Ishikawa (cell line): ENCODE measurements around the gene HELT.

ENCODE experiments used
- CEBPB ChIP-seq: IDR thresholded peaks from 2 replicates; pipeline ENCODE4 v1.6.1; 2012
- CREB1 ChIP-seq: IDR thresholded peaks from 2 replicates; pipeline ENCODE4 v1.6.1; 2012; ENCODE audit warnings: low read depth
- EGR1 ChIP-seq: IDR thresholded peaks from 2 replicates; pipeline ENCODE4 v1.6.1; 2012
- EP300 ChIP-seq: IDR thresholded peaks from 2 replicates; pipeline ENCODE4 v1.6.1; 2012; ENCODE audit warnings: borderline replicate concordance
- FOXM1 ChIP-seq: IDR thresholded peaks from 2 replicates; pipeline ENCODE4 v1.6.1; 2012; ENCODE audit warnings: low read depth, borderline replicate concordance
- MAX ChIP-seq: IDR thresholded peaks from 2 replicates; pipeline ENCODE4 v1.6.1; 2012
- NFIC ChIP-seq: IDR thresholded peaks from 2 replicates; pipeline ENCODE4 v1.6.1; 2012
- RAD21 ChIP-seq: IDR thresholded peaks from 2 replicates; pipeline ENCODE4 v1.6.1; 2012; ENCODE audit warnings: low read depth
- REST ChIP-seq: IDR thresholded peaks from 2 replicates; pipeline ENCODE4 v1.6.1; 2012; ENCODE audit warnings: low read depth, mild to moderate bottlenecking
- TAF1 ChIP-seq: IDR thresholded peaks from 2 replicates; pipeline ENCODE4 v1.6.1; 2012; ENCODE audit warnings: low read depth, mild to moderate bottlenecking
- TCF12 ChIP-seq: IDR thresholded peaks from 2 replicates; pipeline ENCODE4 v1.6.1; 2012; ENCODE audit warnings: low read depth
- TEAD4 ChIP-seq: IDR thresholded peaks from 2 replicates; pipeline ENCODE4 v1.6.1; 2012
- USF1 ChIP-seq: IDR thresholded peaks from 2 replicates; pipeline ENCODE4 v1.6.1; 2012
- YY1 ChIP-seq: IDR thresholded peaks from 2 replicates; pipeline ENCODE4 v1.6.1; 2012; ENCODE audit warnings: low read depth
- ZBTB7A ChIP-seq: IDR thresholded peaks from 2 replicates; pipeline ENCODE4 v1.6.1; 2012; ENCODE audit warnings: low read depth

Gene HELT

GRCh38 chr4:184993247-184993646 is 25.0 kb upstream of the HELT start:
- TF ChIP-seq NFIC (peak; percentile 20; the same call in 1 of the 2 replicates), RAD21 (no peak)

GRCh38 chr4:184994010-184994622 is 24.2 kb upstream of the HELT start:
- TF ChIP-seq CEBPB (no peak), NFIC (no peak), TEAD4 (no peak), EP300 (no peak), TCF12 (no peak), MAX (no peak), FOXM1 (no peak), REST (no peak), CREB1 (no peak), TAF1 (no peak), ZBTB7A (no peak), YY1 (no peak), EGR1 (no peak), USF1 (no peak), RAD21 (no peak)

GRCh38 chr4:184994623-184995010 is 23.7 kb upstream of the HELT start:
- TF ChIP-seq CREB1 (no peak), ZBTB7A (no peak), YY1 (no peak), EP300 (no peak), TAF1 (no peak), EGR1 (no peak), NFIC (no peak), CEBPB (no peak), FOXM1 (no peak), RAD21 (no peak), USF1 (no peak), MAX (no peak), TCF12 (no peak), TEAD4 (no peak), REST (no peak)

- TF ChIP-seq FOXM1, result no peak
- no peak for TF ChIP-seq NFIC
- peak; percentile 48; the same call in 1 of the 2 replicates for TF ChIP-seq CEBPB
Measured at GRCh38 chr4:185002784-185003183, 15.5 kb upstream of the HELT start.

- no peak for TF ChIP-seq ZBTB7A
- TF ChIP-seq CEBPB, result no peak
- no peak for TF ChIP-seq CREB1
- no peak for TF ChIP-seq REST
- TF ChIP-seq EP300, result no peak
- no peak for TF ChIP-seq USF1
- no peak for TF ChIP-seq YY1
- no peak for TF ChIP-seq RAD21
- TF ChIP-seq NFIC, result no peak
- no peak for TF ChIP-seq TAF1
- no peak for TF ChIP-seq EGR1
- no peak for TF ChIP-seq MAX
- no peak for TF ChIP-seq TEAD4
Measured at GRCh38 chr4:185003596-185004351, 14.5 kb upstream of the HELT start.
